Fibroblast of the aortic adventitia (primary cell): ENCODE results near the gene KRTAP10-3. TPM values are rescaled to one million over a fixed set of nuclear protein-coding genes. Genes with fewer than 3 reads are reported as not detected.

ENCODE experiments used
- DNase-seq: peaks from one replicate; pipeline ENCODE4 v3.0.0-alpha.2; 2010; ENCODE audit warnings: low read depth
- H3K4me3 ChIP-seq: 2 replicates; pipeline ENCODE4 v1.5.1; 2011; ENCODE audit warnings: low read depth, mild to moderate bottlenecking, control low read depth, low read length, moderate library complexity
- total RNA-seq: library from RNA; depleted of rRNA; stranded (reverse); fragments of >200 nt; gene quantifications from 2 replicates; pipeline ENCODE4 v1.2.3, GENCODE V29; 2012; ENCODE audit warnings: low replicate concordance
- TF ChIP-seq, protein P1 (sequence below): IDR thresholded peaks from 2 replicates; pipeline ENCODE4 v1.5.1; 2011; ENCODE audit warnings: mild to moderate bottlenecking, low read length, control low read depth, inconsistent platforms; ENCODE audit not compliant: insufficient read depth

KRTAP10-3 gene
- total RNA-seq, 1 donor, result not detected

DNA sequence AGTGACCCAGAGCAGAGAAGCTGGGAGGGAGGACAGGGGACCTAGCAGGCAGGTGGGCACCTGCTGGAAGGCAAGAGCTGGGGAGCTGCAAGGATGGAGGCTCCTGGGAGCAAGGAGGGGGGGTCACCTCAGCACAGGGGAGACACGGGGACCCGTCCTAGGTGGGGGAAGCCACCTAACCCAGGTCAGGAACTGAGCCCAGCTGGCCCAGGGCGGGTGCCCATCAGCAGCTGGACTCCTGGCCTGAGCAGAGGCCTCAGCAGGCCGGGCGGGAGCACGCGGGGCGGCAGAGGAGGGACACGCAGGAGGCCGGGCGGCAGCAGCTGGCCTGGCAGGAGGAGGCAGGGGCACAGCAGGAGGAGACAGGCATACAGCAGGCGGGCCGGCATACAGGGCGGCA lies 19.5 kb downstream of the KRTAP10-3 start:
- no peak for DNase-seq
- H3K4me3 ChIP-seq, result no peak overlapping the region
- TF ChIP-seq, protein P1, sequence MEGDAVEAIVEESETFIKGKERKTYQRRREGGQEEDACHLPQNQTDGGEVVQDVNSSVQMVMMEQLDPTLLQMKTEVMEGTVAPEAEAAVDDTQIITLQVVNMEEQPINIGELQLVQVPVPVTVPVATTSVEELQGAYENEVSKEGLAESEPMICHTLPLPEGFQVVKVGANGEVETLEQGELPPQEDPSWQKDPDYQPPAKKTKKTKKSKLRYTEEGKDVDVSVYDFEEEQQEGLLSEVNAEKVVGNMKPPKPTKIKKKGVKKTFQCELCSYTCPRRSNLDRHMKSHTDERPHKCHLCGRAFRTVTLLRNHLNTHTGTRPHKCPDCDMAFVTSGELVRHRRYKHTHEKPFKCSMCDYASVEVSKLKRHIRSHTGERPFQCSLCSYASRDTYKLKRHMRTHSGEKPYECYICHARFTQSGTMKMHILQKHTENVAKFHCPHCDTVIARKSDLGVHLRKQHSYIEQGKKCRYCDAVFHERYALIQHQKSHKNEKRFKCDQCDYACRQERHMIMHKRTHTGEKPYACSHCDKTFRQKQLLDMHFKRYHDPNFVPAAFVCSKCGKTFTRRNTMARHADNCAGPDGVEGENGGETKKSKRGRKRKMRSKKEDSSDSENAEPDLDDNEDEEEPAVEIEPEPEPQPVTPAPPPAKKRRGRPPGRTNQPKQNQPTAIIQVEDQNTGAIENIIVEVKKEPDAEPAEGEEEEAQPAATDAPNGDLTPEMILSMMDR, result no peak

DNA sequence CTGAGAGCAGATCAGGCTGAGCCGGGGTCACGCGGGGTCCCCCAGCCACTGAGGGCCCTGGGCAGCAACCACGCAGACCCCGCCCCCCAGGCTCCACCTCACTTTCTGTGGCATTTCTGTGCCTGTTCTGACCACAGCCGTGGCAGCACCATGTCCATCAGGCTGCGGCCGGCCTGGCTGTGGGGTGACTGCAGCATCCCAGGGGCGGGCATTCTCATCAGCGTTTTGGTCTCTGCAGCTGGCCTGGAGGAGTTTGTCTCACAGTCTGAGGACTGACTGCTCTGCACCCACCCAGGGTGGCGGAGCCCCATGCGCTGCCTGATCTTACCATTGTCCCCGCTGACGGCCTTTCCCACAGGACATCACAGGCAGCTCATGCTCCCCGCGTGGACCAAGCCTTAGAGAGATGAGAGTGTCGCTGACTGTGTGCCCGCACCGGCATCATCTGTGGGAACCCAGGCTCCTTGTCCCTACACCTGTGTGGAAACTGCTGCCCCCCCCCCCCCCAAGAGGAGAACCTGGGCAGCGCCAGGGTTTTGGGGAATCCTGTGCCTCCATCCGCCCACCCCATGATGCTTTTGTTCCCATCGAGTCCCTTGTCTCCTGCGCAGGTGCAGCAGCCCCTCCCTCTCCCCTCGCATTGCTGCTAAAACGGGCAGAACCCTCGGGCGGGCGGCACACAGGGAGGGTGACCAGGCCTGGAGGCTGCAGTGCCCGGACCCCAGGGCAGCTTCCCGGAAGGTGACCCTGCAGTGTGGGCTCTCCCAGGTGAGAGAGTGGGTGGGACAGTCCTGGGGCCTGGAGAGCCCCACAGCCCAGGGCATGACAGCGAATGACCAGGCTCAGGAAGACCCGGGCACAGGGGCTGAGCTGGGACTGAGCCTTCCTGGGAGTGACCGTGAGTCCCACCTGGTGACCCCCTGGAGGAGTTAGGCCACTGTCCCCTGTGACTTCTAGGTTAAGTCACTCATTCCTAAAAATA lies 20.4 kb downstream of the KRTAP10-3 start:
- TF ChIP-seq, protein P1, result no peak
- H3K4me3 ChIP-seq, result no peak overlapping the region
- no peak for DNase-seq

DNA sequence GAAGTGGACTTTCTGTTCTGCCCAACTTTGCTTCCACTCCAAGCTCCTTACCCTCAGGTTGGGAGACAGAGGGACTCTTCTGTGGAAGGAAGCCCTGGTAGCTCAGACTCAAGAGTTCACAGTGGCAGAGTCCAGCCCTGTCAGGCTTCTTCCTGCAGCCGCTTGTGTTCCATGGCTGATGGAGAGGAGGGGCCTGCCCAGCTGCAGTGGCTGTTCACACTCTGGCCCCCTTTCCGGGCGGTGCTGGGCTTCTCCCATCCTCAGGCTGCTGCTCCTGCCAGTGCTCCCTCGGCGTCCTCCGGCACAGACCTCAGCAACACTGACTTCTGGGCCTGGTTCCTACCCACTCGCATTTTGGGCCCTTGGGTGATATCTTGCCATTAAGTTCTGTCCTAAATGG lies 22.6 kb downstream of the KRTAP10-3 start:
- no peak for DNase-seq
- TF ChIP-seq, protein P1, result no peak

DNA sequence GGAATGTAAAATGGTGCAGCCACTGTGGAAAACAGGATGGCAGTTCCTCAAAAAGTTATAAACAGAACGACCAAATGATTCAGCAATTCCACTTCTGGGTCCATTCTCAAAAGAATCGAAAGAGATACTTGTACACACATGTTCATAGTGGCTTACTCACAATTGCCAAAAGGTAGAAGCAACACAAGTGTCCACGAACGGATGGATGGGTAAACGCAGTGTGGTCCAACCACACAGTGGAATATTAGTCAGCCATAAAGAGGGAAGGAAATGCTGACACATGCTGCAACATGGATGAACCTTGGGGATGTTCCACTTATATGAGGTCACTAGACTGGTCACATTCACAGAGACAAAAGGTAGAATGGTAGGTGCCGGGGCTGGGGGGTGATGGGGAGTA lies 23.9 kb downstream of the KRTAP10-3 start:
- no peak overlapping the region for H3K4me3 ChIP-seq
- TF ChIP-seq, protein P1, result no peak

More for the DNA sequence above, 22.6 kb downstream of the KRTAP10-3 start:
- H3K4me3 ChIP-seq, result no peak overlapping the region

DNA sequence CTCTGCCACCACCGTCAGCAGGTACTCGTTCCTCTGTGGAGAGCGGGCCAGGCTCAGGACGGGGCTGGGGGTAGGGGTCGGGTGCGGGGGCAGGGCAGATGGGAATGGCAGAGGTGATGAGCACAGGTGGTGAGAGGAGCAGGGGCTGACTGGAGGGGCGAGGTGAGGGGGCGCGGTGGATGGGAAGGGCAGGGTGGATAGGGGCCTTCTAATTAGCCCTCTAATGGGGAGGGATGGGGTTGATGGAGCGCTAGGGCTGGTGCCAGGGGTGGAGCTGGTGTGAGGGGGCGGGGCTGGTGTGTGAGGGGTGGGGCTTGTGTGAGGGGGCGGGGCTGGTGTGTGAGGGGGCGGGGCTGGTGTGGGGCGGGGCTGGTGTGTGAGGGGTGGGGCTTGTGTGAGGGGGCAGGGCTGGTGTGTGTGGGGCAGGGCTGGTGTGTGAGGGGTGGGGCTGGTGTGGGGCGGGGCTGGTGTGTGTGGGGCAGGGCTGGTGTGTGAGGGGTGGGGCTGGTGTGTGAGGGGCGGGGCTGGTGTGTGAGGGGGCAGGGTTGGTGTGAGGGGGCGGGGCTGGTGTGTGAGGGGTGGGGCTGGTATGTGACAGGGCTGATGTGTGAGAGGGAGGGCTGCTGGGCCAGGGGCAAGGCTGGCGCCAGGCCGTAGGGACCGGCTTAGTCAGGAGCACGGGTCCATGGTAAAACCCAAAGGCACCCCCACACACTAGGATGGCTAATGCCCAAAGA lies 24.5 kb downstream of the KRTAP10-3 start:
- no peak for DNase-seq
- TF ChIP-seq, protein P1, result no peak
- no peak overlapping the region for H3K4me3 ChIP-seq

More for the DNA sequence above, 23.9 kb downstream of the KRTAP10-3 start:
- no peak for DNase-seq

DNA sequence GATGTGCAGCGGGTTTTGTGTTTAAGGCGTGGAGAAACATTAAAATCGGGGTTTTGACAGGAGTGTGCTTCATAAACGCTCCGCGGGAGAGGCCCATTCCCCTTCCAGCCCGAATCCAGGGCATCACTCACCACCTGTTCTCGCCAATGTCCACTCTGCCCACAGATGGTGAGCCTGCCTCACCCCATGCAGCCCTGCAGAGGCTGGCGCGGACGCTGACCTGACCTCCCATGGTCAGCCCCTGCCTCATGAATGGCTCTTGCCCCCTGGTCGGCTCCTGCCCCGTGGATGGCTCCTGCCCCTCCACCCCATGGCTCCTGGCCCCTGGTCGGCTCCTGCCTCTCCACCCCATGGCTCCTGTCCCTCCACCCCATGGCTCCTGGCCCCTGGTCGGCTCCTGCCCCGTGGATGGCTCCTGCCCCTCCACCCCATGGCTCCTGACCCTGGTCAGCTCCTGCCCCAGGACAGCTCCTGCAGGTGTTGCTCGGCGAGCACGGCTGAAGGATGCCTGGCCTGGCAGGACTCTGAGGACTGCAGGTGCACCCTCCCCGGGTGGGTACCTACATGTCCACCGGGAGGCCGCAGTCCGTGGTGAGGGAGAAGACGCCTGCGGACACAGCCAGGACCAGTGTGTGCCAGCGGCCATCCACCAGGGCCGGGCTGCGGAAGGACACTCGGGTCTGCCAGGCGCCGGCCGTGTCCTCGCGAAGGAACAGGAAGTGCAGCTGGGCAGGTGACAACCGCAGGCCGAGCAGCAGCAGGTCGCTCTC lies 25.3 kb downstream of the KRTAP10-3 start:
- H3K4me3 ChIP-seq, result no peak overlapping the region
- TF ChIP-seq, protein P1, result no peak
- no peak for DNase-seq
